GM23248 (cell line): ENCODE results near the gene DTX3L.

Experiments
- EZH2 ChIP-seq: fragments of 200-600 bp; sonication (generic); IDR thresholded peaks from 2 replicates; pipeline ENCODE4 v1.6.1; 2018; ENCODE audit warnings: antibody characterized with exemption, mild to moderate bottlenecking; ENCODE audit not compliant: insufficient read depth, poor library complexity, severe bottlenecking
- EZH2phosphoT487 ChIP-seq: fragments of 200-600 bp; sonication (generic); IDR thresholded peaks from 2 replicates; pipeline ENCODE4 v1.6.1; 2018; ENCODE audit warnings: antibody characterized with exemption, moderate library complexity, mild to moderate bottlenecking, low read depth; ENCODE audit not compliant: insufficient read depth

GRCh38 chr3:122557356-122557755, 6.8 kb upstream of the DTX3L start:
- no peak for TF ChIP-seq EZH2
- TF ChIP-seq EZH2phosphoT487 = no peak
